A549 (cell line): Measurements from ENCODE around the gene ADK.

Experiments used
- BHLHE40 ChIP-seq: IDR thresholded peaks from 2 replicates; pipeline ENCODE4 v1.6.1; 2012; ENCODE audit warnings: low read depth, low read length, inconsistent platforms
- CHD2 ChIP-seq: fragments of 150-350 bp; IDR thresholded peaks from 2 replicates; pipeline ENCODE4 v1.6.1; 2014; ENCODE audit warnings: low read length; ENCODE audit not compliant: partially characterized antibody
- CHD4 ChIP-seq: fragments of 200-600 bp; sonication (generic); IDR thresholded peaks from 2 replicates; pipeline ENCODE4 v1.6.1; 2016; ENCODE audit warnings: antibody characterized with exemption, mild to moderate bottlenecking, borderline replicate concordance
- CTCF ChIP-seq: fragments of >200 bp; sonication (Bioruptor Twin); formaldehyde crosslinking; IDR thresholded peaks from 3 replicates; pipeline ENCODE4 v1.5.1; 2016
- EP300 ChIP-seq, 2 experiments: fragments of >200 bp; sonication (Bioruptor Twin); formaldehyde crosslinking; IDR thresholded peaks; 2 replicates in 1 of 2; 3 replicates in 1 of 2; pipeline ENCODE4 v1.6.1; 2016 to 2017
- NR3C1 ChIP-seq: fragments of >200 bp; sonication (Bioruptor Twin); formaldehyde crosslinking; IDR thresholded peaks from 3 replicates; pipeline ENCODE4 v1.6.1; 2017
- RFX5 ChIP-seq: fragments of 450-650 bp; IDR thresholded peaks from 2 replicates; pipeline ENCODE4 v1.7.1; 2014; ENCODE audit warnings: antibody characterized with exemption, mild to moderate bottlenecking, moderate library complexity
- SREBF2 ChIP-seq: fragments of 450-650 bp; IDR thresholded peaks from 2 replicates; pipeline ENCODE4 v1.6.1; 2014; ENCODE audit warnings: mild to moderate bottlenecking, moderate library complexity

GRCh38 chr10:74651565-74651964 is 500.5 kb downstream of the ADK start:
- TF ChIP-seq CTCF: no peak
- no peak for TF ChIP-seq NR3C1
- TF ChIP-seq CHD4: no peak
- TF ChIP-seq SREBF2: no peak
- TF ChIP-seq CHD2: no peak
- no peak for TF ChIP-seq BHLHE40
- TF ChIP-seq EP300 (IDR thresholded peaks at IDR 0.05): no peak
- TF ChIP-seq RFX5: no peak
